Activated CD4-positive, alpha-beta memory T cell treated with anti-CD3 and anti-CD28 coated beads, Interleukin-2, amount 10 ng/mL, durations not matched to agents 7 days and 5 days (primary cell): Measurements from ENCODE around the gene USP40. TPM values are rescaled to one million over a fixed set of nuclear protein-coding genes. Genes with fewer than 3 reads are reported as not detected.
"Not testable (repeated sequence)": the region's sequence is repeated elsewhere in the genome, so short reads cannot be mapped to it uniquely, and the experiment has no call there.

Experiments used
- CTCF ChIA-PET: fragments of 350-600 bp; sonication (Branson Sonifier 250); formaldehyde crosslinking; loops from one replicate; lab custom pipeline; 2021; ENCODE audit warnings: antibody characterized with exemption, inconsistent platforms; lab: Charles Lee
- POLR2A ChIA-PET: fragments of 350-600 bp; sonication (Branson Sonifier 250); formaldehyde crosslinking; loops from one replicate; lab custom pipeline; 2021; ENCODE audit warnings: antibody characterized with exemption; lab: Charles Lee
- DNase-seq: peaks from one replicate; pipeline ENCODE4 v3.0.0-alpha.2; 2020
- H3K27ac Mint-ChIP-seq: one replicate; pipeline ENCODE4 v1.8.0; 2021; ENCODE audit warnings: mild to moderate bottlenecking, mixed read lengths
- H3K27me3 Mint-ChIP-seq: one replicate; pipeline ENCODE4 v1.8.0; 2021; ENCODE audit warnings: mixed read lengths
- H3K36me3 Mint-ChIP-seq: one replicate; pipeline ENCODE4 v1.8.0; 2021; ENCODE audit warnings: low read depth, mixed read lengths
- H3K4me1 Mint-ChIP-seq: one replicate; pipeline ENCODE4 v1.8.0; 2021; ENCODE audit warnings: mixed read lengths
- H3K4me3 Mint-ChIP-seq: one replicate; pipeline ENCODE4 v1.8.0; 2021; ENCODE audit warnings: mild to moderate bottlenecking, mixed read lengths
- H3K9me3 Mint-ChIP-seq: one replicate; pipeline ENCODE4 v1.8.0; 2021; ENCODE audit warnings: mixed read lengths
- total RNA-seq, 2 experiments: library from RNA; stranded (reverse); gene quantifications; one replicate each; pipeline ENCODE4 v1.2.3, GENCODE V29; 2021

Gene USP40, protein sequence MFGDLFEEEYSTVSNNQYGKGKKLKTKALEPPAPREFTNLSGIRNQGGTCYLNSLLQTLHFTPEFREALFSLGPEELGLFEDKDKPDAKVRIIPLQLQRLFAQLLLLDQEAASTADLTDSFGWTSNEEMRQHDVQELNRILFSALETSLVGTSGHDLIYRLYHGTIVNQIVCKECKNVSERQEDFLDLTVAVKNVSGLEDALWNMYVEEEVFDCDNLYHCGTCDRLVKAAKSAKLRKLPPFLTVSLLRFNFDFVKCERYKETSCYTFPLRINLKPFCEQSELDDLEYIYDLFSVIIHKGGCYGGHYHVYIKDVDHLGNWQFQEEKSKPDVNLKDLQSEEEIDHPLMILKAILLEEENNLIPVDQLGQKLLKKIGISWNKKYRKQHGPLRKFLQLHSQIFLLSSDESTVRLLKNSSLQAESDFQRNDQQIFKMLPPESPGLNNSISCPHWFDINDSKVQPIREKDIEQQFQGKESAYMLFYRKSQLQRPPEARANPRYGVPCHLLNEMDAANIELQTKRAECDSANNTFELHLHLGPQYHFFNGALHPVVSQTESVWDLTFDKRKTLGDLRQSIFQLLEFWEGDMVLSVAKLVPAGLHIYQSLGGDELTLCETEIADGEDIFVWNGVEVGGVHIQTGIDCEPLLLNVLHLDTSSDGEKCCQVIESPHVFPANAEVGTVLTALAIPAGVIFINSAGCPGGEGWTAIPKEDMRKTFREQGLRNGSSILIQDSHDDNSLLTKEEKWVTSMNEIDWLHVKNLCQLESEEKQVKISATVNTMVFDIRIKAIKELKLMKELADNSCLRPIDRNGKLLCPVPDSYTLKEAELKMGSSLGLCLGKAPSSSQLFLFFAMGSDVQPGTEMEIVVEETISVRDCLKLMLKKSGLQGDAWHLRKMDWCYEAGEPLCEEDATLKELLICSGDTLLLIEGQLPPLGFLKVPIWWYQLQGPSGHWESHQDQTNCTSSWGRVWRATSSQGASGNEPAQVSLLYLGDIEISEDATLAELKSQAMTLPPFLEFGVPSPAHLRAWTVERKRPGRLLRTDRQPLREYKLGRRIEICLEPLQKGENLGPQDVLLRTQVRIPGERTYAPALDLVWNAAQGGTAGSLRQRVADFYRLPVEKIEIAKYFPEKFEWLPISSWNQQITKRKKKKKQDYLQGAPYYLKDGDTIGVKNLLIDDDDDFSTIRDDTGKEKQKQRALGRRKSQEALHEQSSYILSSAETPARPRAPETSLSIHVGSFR
- 10 to 100 TPM; 17.1 to 18.9 TPM for total RNA-seq

DNA sequence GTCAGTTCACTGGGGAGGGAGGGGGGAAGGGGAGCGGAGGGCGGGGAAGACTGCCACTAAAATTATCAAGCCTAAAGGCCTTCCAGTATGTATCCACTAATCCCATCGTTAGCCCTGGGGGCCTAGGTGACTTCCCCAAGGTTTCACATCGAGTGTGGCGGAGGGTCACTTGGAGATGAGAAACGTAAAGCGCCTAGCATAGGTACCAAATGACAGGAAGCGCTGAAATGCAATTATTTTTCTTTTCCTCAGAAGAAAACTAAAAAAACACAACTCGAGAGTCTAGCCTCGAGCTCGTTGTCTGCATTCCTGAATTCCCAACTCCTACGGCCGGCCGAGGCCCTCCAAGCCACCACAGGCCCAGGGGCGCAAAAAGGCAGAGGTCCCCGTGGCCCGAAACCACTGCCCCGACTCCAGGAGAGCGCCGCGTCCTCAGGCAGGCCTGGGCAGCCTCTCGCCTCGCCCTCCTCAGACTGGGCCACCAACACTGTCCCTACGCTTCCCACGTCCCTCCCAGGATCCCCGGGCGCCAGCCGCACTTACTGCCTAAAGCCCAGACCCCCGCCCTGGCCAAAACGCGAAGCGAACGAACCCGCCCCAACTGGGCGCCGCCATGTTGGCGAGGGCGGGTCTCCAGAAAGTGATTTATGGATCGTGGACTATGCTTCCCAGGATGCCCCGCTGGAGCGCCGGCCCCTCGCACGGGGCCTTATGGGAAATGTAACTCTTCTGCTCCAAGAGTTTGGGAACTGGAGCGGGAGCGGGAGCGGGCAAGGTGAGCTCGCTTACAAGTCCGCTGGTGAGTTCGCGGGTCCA lies at the start of gene USP40:
TSS of gene USP40 (minus strand) at position 642 of the 816 bp plus-strand sequence. CDS start 1,228 bp downstream, outside the sequence.
- POLR2A ChIA-PET, result interaction anchor here (1.1 to 2.0 kb wide), 6 partner anchors 9 to 931 kb away, joined by 3 to 8 read pairs (median 6); partner anchors contain the start of genes ARL4C and HJURP
- peak within 1 kb of the TSS; percentile 91 for H3K27ac Mint-ChIP-seq
- peaks cover 19% of the 10 kb centered on the region for H3K27me3 Mint-ChIP-seq
- CTCF ChIA-PET, result no interaction called here
- H3K36me3 Mint-ChIP-seq, result peaks cover 2% of the 10 kb centered on the region
- peak within 1 kb of the TSS; percentile 98 for H3K4me3 Mint-ChIP-seq
- H3K9me3 Mint-ChIP-seq, result no peaks in the 10 kb centered on the region
- H3K4me1 Mint-ChIP-seq, result peaks cover 17% of the 10 kb centered on the region
- DNase-seq, result peak; percentile 65

GRCh38 chr2:233611284-233611683 lies 44.7 kb upstream of the USP40 start:
- H3K36me3 Mint-ChIP-seq, result no peaks in the 10 kb centered on the region
- no peak overlapping the region for H3K27ac Mint-ChIP-seq
- ChIA-PET CTCF (no interaction called here), POLR2A (no interaction called here)
- no peaks in the 10 kb centered on the region for H3K4me1 Mint-ChIP-seq
- H3K4me3 Mint-ChIP-seq, result no peak overlapping the region
- no peak for DNase-seq
- peaks cover 34% of the 10 kb centered on the region for H3K27me3 Mint-ChIP-seq
- peaks cover 14% of the 10 kb centered on the region for H3K9me3 Mint-ChIP-seq

DNA sequence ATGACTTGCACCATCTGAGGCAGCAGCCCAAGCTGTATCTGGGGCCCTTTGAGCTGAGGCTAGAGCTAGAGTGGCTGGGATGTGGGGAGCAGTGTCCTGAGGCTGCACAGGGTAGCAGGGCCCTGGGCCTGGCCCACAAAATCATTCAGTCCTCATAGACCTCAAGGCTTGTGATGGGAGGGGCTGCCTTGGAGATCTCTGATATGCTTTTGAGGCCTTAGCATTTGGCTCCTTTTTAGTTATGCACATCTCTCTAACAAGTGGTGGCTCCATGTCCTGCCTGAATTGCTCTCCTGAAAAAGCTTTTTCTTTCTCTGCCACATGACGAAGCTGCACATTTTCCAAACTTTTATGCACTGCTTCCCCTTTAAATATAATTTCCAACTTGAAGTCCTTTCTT lies 39.1 kb upstream of the USP40 start:
- no peak for DNase-seq
- no peaks in the 10 kb centered on the region for H3K4me1 Mint-ChIP-seq
- H3K9me3 Mint-ChIP-seq, result peaks cover 5% of the 10 kb centered on the region
- H3K27me3 Mint-ChIP-seq, result peaks cover 8% of the 10 kb centered on the region
- H3K27ac Mint-ChIP-seq, result no peak overlapping the region
- ChIA-PET POLR2A (no interaction called here), CTCF (no interaction called here)
- no peak overlapping the region for H3K4me3 Mint-ChIP-seq
- H3K36me3 Mint-ChIP-seq, result no peaks in the 10 kb centered on the region

DNA sequence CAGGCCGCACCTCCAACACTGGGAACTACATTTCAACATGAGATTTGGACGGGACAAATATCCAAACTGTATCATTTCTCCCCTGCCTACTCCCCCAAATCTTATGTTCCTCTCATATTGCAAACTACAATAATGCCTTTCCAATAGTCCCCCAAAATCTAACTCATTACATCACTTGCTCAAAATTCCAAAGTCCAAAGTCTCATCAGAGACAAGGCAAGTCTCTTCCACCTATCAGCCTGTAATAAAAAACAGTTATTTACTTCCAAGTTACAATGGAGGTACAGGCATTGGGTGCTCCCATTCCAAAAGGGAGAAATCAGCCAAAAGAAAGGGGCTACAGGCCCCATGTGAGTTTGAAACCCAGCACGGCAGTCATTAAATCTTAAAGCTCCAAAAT lies 38.2 kb upstream of the USP40 start:
- ChIA-PET POLR2A (no interaction called here), CTCF (no interaction called here)
- Mint-ChIP-seq H3K4me1 (no peaks in the 10 kb centered on the region), H3K27me3 (peaks cover 12% of the 10 kb centered on the region), H3K9me3 (peaks cover 2% of the 10 kb centered on the region), H3K36me3 (no peaks in the 10 kb centered on the region), H3K4me3 (no peak overlapping the region), H3K27ac (no peak overlapping the region)
- DNase-seq, result no peak

- POLR2A ChIA-PET, result no interaction called here
- Mint-ChIP-seq H3K27ac (no peak overlapping the region), H3K4me1 (no peaks in the 10 kb centered on the region), H3K36me3 (no peaks in the 10 kb centered on the region), H3K9me3 (peaks cover 2% of the 10 kb centered on the region), H3K4me3 (no peak overlapping the region), H3K27me3 (peaks cover 15% of the 10 kb centered on the region)
- CTCF ChIA-PET, result no interaction called here
- no peak for DNase-seq
These were observed 36.9 kb upstream of the USP40 start for GRCh38 chr2:233603520-233603919.

- Mint-ChIP-seq H3K27me3 (peaks cover 16% of the 10 kb centered on the region), H3K36me3 (no peaks in the 10 kb centered on the region), H3K27ac (no peak overlapping the region), H3K9me3 (peaks cover 2% of the 10 kb centered on the region), H3K4me1 (no peaks in the 10 kb centered on the region), H3K4me3 (no peak overlapping the region)
- DNase-seq, result no peak
- ChIA-PET POLR2A (no interaction called here), CTCF (no interaction called here)
These were observed 35.5 kb upstream of the USP40 start for GRCh38 chr2:233602076-233602475.

GRCh38 chr2:233600386-233600785 lies 33.8 kb upstream of the USP40 start:
- Mint-ChIP-seq H3K27me3 (peaks cover 13% of the 10 kb centered on the region), H3K36me3 (no peaks in the 10 kb centered on the region), H3K27ac (no peak overlapping the region), H3K4me3 (no peak overlapping the region), H3K9me3 (no peaks in the 10 kb centered on the region), H3K4me1 (no peaks in the 10 kb centered on the region)
- POLR2A ChIA-PET, result no interaction called here
- DNase-seq, result no peak
- CTCF ChIA-PET, result no interaction called here

GRCh38 chr2:233598952-233599351 lies 32.4 kb upstream of the USP40 start:
- Mint-ChIP-seq H3K27ac (no peak overlapping the region), H3K9me3 (no peaks in the 10 kb centered on the region), H3K27me3 (peaks cover 13% of the 10 kb centered on the region), H3K4me1 (no peaks in the 10 kb centered on the region), H3K4me3 (no peak overlapping the region), H3K36me3 (no peaks in the 10 kb centered on the region)
- DNase-seq, result no peak
- ChIA-PET POLR2A (no interaction called here), CTCF (no interaction called here)

DNA sequence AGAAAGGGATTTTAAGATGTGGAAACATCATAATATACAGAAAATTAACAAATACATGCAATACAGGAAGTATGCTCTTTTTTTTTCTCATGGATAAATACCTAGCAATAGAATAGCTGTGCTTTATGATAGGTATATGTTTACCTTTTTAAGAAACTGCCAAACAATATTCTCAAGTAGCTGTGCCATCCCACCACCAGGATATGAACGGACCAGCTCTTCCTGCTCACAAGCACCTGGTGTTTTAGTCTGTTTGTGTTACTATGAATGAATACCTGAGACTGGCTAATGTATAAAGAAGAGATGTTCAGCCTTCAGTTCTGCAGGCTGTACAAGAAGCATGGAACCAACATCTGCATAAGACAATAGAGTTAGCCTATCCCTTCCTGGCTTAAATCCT lies 30.9 kb upstream of the USP40 start:
- Mint-ChIP-seq H3K27me3 (peaks cover 13% of the 10 kb centered on the region), H3K9me3 (no peaks in the 10 kb centered on the region), H3K27ac (no peak overlapping the region), H3K4me3 (no peak overlapping the region), H3K36me3 (no peaks in the 10 kb centered on the region), H3K4me1 (no peaks in the 10 kb centered on the region)
- ChIA-PET CTCF (no interaction called here), POLR2A (no interaction called here)
- no peak for DNase-seq

DNA sequence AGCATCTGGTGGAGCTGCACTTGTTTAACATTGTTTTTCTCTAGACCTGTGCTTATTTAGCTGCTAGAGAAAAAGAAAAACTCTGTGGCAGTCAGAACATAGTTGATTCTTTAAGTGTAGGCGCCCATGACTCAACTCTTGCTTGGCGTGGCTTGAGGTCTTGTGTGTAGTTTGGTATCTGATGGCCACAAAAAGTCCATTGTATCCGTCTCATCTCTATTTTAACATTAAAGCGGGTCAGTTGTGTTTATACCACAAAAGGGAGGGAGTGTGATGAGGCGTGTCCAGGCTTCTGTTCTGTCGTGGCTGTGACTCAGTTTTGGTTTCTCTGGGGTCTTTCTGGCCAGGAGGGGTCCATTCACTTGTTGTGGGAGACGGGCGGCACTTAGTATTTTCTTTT lies 26.6 kb upstream of the USP40 start:
- no peaks in the 10 kb centered on the region for H3K36me3 Mint-ChIP-seq
- H3K27me3 Mint-ChIP-seq, result peaks cover 8% of the 10 kb centered on the region
- no peaks in the 10 kb centered on the region for H3K9me3 Mint-ChIP-seq
- POLR2A ChIA-PET, result no interaction called here
- no peaks in the 10 kb centered on the region for H3K4me1 Mint-ChIP-seq
- no peak overlapping the region for H3K4me3 Mint-ChIP-seq
- no peak for DNase-seq
- CTCF ChIA-PET, result no interaction called here
- H3K27ac Mint-ChIP-seq, result no peak overlapping the region

- H3K27me3 Mint-ChIP-seq, POLR2A ChIA-PET, H3K4me1 Mint-ChIP-seq, H3K9me3 Mint-ChIP-seq, CTCF ChIA-PET, H3K27ac Mint-ChIP-seq, DNase-seq, H3K36me3 Mint-ChIP-seq, H3K4me3 Mint-ChIP-seq: not testable (repeated sequence)
These were observed 26.1 kb upstream of the USP40 start for GRCh38 chr2:233592706-233593105.

- Mint-ChIP-seq H3K36me3 (no peaks in the 10 kb centered on the region), H3K27ac (no peak overlapping the region), H3K9me3 (no peaks in the 10 kb centered on the region), H3K27me3 (peaks cover 25% of the 10 kb centered on the region), H3K4me1 (peaks cover 9% of the 10 kb centered on the region), H3K4me3 (no peak overlapping the region)
- ChIA-PET CTCF (no interaction called here), POLR2A (no interaction called here)
- DNase-seq, result no peak
These were observed 21.8 kb upstream of the USP40 start for GRCh38 chr2:233588400-233588799.
